H1 (cell line): Measurements from ENCODE around the gene ARHGAP21. TPM values are rescaled to one million over a fixed set of nuclear protein-coding genes. Genes with fewer than 3 reads are reported as not detected.

Experiments
- CTCF ChIA-PET: fragments of 300-600 bp; sonication (Branson Sonifier 250); formaldehyde crosslinking; loops from one replicate; lab custom pipeline; 2021; ENCODE audit not compliant: partially characterized antibody; lab: Charles Lee
- POLR2A ChIA-PET: fragments of 300-600 bp; sonication (Branson Sonifier 250); formaldehyde crosslinking; loops from one replicate; lab custom pipeline; 2021; ENCODE audit warnings: inconsistent platforms; ENCODE audit not compliant: partially characterized antibody; lab: Charles Lee
- DNase-seq, 2 experiments: peaks; one replicate each; pipeline versions ENCODE4 v3.0.0 to v3.0.0-alpha.2; 2010 to 2022; ENCODE audit warnings: low spot score in 2 of 2, low read depth in 1 of 2, mixed read lengths in 1 of 2
- FAIRE-seq: peaks from 2 replicates; lab custom pipeline; 2011; peaks lifted over from hg19 to GRCh38; lab: Jason Lieb, UNC
- H2AFZ ChIP-seq: 2 replicates; pipeline ENCODE4 v1.8.1; 2012; ENCODE audit warnings: low read length, inconsistent platforms
- H2AK5ac ChIP-seq: 2 replicates; pipeline ENCODE4 v1.6.1; 2013; ENCODE audit warnings: low read depth, low read length
- H2BK120ac ChIP-seq: replicated peaks from 2 replicates; pipeline ENCODE3; 2013; ENCODE audit warnings: low read depth, low read length, inconsistent platforms
- H2BK12ac ChIP-seq: 2 replicates; pipeline ENCODE4 v1.6.1; 2013; ENCODE audit warnings: low read depth, low read length
- H2BK15ac ChIP-seq: 2 replicates; pipeline ENCODE4 v1.6.1; 2013; ENCODE audit warnings: low read length
- H2BK20ac ChIP-seq: 2 replicates; pipeline ENCODE4 v1.6.1; 2013; ENCODE audit warnings: low read length
- H2BK5ac ChIP-seq: 2 replicates; pipeline ENCODE4 v1.6.1; 2013; ENCODE audit warnings: low read depth, low read length
- H3K14ac ChIP-seq: 2 replicates; pipeline ENCODE4 v1.6.1; 2013; ENCODE audit warnings: inconsistent platforms; ENCODE audit not compliant: insufficient read length
- H3K18ac ChIP-seq: 2 replicates; pipeline ENCODE4 v1.6.1; 2013; ENCODE audit warnings: low read length; ENCODE audit errors: extremely low read depth
- H3K23ac ChIP-seq: 2 replicates; pipeline ENCODE4 v1.6.1; 2013; ENCODE audit warnings: inconsistent platforms; ENCODE audit not compliant: insufficient read length
- H3K23me2 ChIP-seq: 2 replicates; pipeline ENCODE4 v1.6.1; 2013; ENCODE audit warnings: low read depth, low read length
- H3K27ac ChIP-seq: 2 replicates; pipeline ENCODE4 v1.6.1; 2011; ENCODE audit warnings: low read depth, low read length, inconsistent platforms
- H3K27me3 ChIP-seq, 4 experiments: replicated peaks in 1 of 4; 1 replicate in 1 of 4; 2 replicates in 3 of 4; pipeline versions ENCODE4 v1.6.1 to v1.8.1; 2011 to 2013; ENCODE audit warnings: low read length in 3 of 4, mild to moderate bottlenecking in 3 of 4, inconsistent platforms in 2 of 4, mixed read lengths in 2 of 4, moderate library complexity in 1 of 4; ENCODE audit not compliant: control insufficient read depth in 3 of 4, insufficient read depth in 3 of 4; ENCODE audit errors: extremely low read depth in 1 of 4
- H3K36me3 ChIP-seq, 4 experiments: 2 replicates each; pipeline versions ENCODE4 v1.6.1 to v1.8.1; 2011 to 2013; ENCODE audit warnings: mild to moderate bottlenecking in 4 of 4, low read length in 3 of 4, moderate library complexity in 2 of 4, control low read depth in 1 of 4, inconsistent platforms in 1 of 4; ENCODE audit not compliant: insufficient read depth in 4 of 4, control insufficient read depth in 2 of 4
- H3K4ac ChIP-seq: replicated peaks from 2 replicates; pipeline ENCODE3; 2013; ENCODE audit warnings: low read length, low read depth, mixed read lengths, inconsistent platforms; ENCODE audit not compliant: insufficient read length
- H3K4me1 ChIP-seq, 4 experiments: replicated peaks in 1 of 4; 1 replicate in 1 of 4; 2 replicates in 3 of 4; pipeline versions ENCODE4 v1.6.1 to v1.8.1; 2011 to 2013; ENCODE audit warnings: low read length in 3 of 4, inconsistent platforms in 2 of 4, mixed read lengths in 1 of 4; ENCODE audit not compliant: insufficient read depth in 4 of 4, control insufficient read depth in 3 of 4
- H3K4me2 ChIP-seq, 2 experiments: 2 replicates each; pipeline versions ENCODE4 v1.6.1 to v1.8.1; 2011 to 2013; ENCODE audit warnings: low read depth in 2 of 2, low read length in 2 of 2, control low read depth in 1 of 2, inconsistent platforms in 1 of 2, mild to moderate bottlenecking in 1 of 2; ENCODE audit not compliant: insufficient read depth in 1 of 2
- H3K4me3 ChIP-seq, 4 experiments: fragments of 200-600, 300-600 bp in 1 of 4; sonication (generic), shearing (Covaris generic), sonication (Bioruptor Twin) in 1 of 4; 2 replicates each; pipeline versions ENCODE4 v1.5.1 to v1.8.1; 2011 to 2016; ENCODE audit warnings: low read length in 4 of 4, low read depth in 3 of 4, control low read depth in 2 of 4, inconsistent platforms in 2 of 4, mild to moderate bottlenecking in 2 of 4, mixed read lengths in 1 of 4, moderate library complexity in 1 of 4; ENCODE audit not compliant: insufficient read depth in 2 of 4; ENCODE audit errors: extremely low read depth in 1 of 4
- H3K56ac ChIP-seq: replicated peaks from 2 replicates; pipeline ENCODE3; 2013; ENCODE audit warnings: low read depth, mild to moderate bottlenecking, mixed read lengths, low read length, inconsistent platforms; ENCODE audit not compliant: insufficient read length
- H3K79me1 ChIP-seq: 2 replicates; pipeline ENCODE4 v1.6.1; 2013; ENCODE audit warnings: low read depth, low read length, control low read depth
- H3K79me2 ChIP-seq, 2 experiments: 2 replicates each; pipeline versions ENCODE4 v1.6.1 to v1.8.1; 2012 to 2013; ENCODE audit warnings: low read length in 2 of 2, mild to moderate bottlenecking in 2 of 2, inconsistent platforms in 1 of 2; ENCODE audit not compliant: insufficient read depth in 2 of 2, control insufficient read depth in 1 of 2
- H3K9ac ChIP-seq, 4 experiments: replicated peaks in 1 of 4; 1 replicate in 1 of 4; 2 replicates in 3 of 4; pipeline versions ENCODE4 v1.6.1 to v1.8.1; 2011 to 2013; ENCODE audit warnings: low read depth in 3 of 4, low read length in 3 of 4, control low read depth in 2 of 4, mild to moderate bottlenecking in 2 of 4, moderate library complexity in 2 of 4, inconsistent platforms in 1 of 4; ENCODE audit errors: extremely low read depth in 1 of 4
- H3K9me3 ChIP-seq, 2 experiments: 2 replicates each; pipeline versions ENCODE4 v1.6.1 to v1.8.1; 2012 to 2013; ENCODE audit warnings: mild to moderate bottlenecking in 2 of 2, moderate library complexity in 2 of 2, control low read depth in 1 of 2, inconsistent platforms in 1 of 2, low read depth in 1 of 2, low read length in 1 of 2, mixed read lengths in 1 of 2; ENCODE audit not compliant: insufficient read depth in 2 of 2
- H4K20me1 ChIP-seq, 2 experiments: replicated peaks in 1 of 2; 2 replicates each; pipeline versions ENCODE3 to v1.8.1; 2011 to 2013; ENCODE audit warnings: inconsistent platforms in 2 of 2, low read length in 2 of 2, mild to moderate bottlenecking in 1 of 2; ENCODE audit not compliant: insufficient read depth in 2 of 2, control insufficient read depth in 1 of 2
- H4K5ac ChIP-seq: 2 replicates; pipeline ENCODE4 v1.6.1; 2013; ENCODE audit warnings: low read length, low read depth, mixed read lengths, inconsistent platforms; ENCODE audit not compliant: insufficient read length
- H4K8ac ChIP-seq: 2 replicates; pipeline ENCODE4 v1.8.0; 2013; ENCODE audit warnings: mild to moderate bottlenecking, moderate library complexity, low read length, inconsistent platforms; ENCODE audit not compliant: insufficient read depth; ENCODE audit errors: extremely low read depth
- H4K91ac ChIP-seq: replicated peaks from 2 replicates; pipeline ENCODE3; 2013; ENCODE audit warnings: low read length, mixed read lengths, inconsistent platforms; ENCODE audit not compliant: insufficient read length
- BCL11A ChIP-seq, 2 experiments: IDR thresholded peaks; one replicate each; pipeline ENCODE4 v1.6.1; 2011; ENCODE audit warnings: low read depth in 2 of 2, low read length in 2 of 2, mild to moderate bottlenecking in 2 of 2
- CBX5 ChIP-seq: fragments of 300-800, 300-1000 bp; sonication (generic); IDR thresholded peaks from 2 replicates; pipeline ENCODE4 v1.7.1; 2016; ENCODE audit warnings: antibody characterized with exemption, low read length, low read depth
- CEBPB ChIP-seq: IDR thresholded peaks from 2 replicates; pipeline ENCODE4 v1.6.1; 2012; ENCODE audit warnings: low read depth, low read length
- NANOG ChIP-seq: IDR thresholded peaks from 2 replicates; pipeline ENCODE4 v1.6.1; 2011; ENCODE audit warnings: low read length, low read depth, mild to moderate bottlenecking, inconsistent platforms; ENCODE audit not compliant: insufficient read depth, poor library complexity, severe bottlenecking
- POLR2AphosphoS5 ChIP-seq: IDR thresholded peaks from 2 replicates; pipeline ENCODE4 v1.6.1; 2011; ENCODE audit warnings: low read depth, low read length
- WGBS, 2 experiments: shearing (Covaris generic) in 1 of 2; methylation state at CpG; one replicate each; pipeline versions ENCODE4 v1.1.6 to v1.1.7; 2013 to 2015; ENCODE audit warnings: low lambda C conversion rate in 2 of 2, mixed read lengths in 2 of 2, inconsistent platforms in 1 of 2, low coverage in 1 of 2, missing lambda C conversion rate in 1 of 2; ENCODE audit not compliant: insufficient replicate concordance in 2 of 2, insufficient coverage in 1 of 2, insufficient read length in 1 of 2; ENCODE audit errors: extremely low coverage in 1 of 2, missing lambda C conversion rate in 1 of 2; 5-methylcytosine and 5-hydroxymethylcytosine counted together
- polyA plus RNA-seq, 7 experiments: library from polyadenylated mRNA; depleted of rRNA in 3 of 7; stranded (reverse) in 5 of 7; unstranded in 2 of 7; fragments of >200 nt in 5 of 7; fragments of 200-250 nt in 2 of 7; gene quantifications; 1 replicate in 5 of 7; 2 replicates in 1 of 7; 4 replicates in 1 of 7; pipeline versions ENCODE4 v1.2.1 to v1.2.3, GENCODE V29; 2011 to 2013; ENCODE audit warnings: missing spikeins in 2 of 7, mixed read lengths in 2 of 7
- total RNA-seq: library from RNA; stranded (reverse); fragmentation: NEBNext Ultra II Directional; extraction: Animal tissue kit (Norgen Biotek cat#: 25700); gene quantifications from 2 replicates; pipeline ENCODE4 v1.2.1, GENCODE V29; 2021

ARHGAP21 gene
- total and polyA plus RNA-seq, 2 of the 8 experiments (the other 6 are each of a cell fraction or from before 2014, with no cell fraction given): 14.4 to 35.3 TPM

DNA sequence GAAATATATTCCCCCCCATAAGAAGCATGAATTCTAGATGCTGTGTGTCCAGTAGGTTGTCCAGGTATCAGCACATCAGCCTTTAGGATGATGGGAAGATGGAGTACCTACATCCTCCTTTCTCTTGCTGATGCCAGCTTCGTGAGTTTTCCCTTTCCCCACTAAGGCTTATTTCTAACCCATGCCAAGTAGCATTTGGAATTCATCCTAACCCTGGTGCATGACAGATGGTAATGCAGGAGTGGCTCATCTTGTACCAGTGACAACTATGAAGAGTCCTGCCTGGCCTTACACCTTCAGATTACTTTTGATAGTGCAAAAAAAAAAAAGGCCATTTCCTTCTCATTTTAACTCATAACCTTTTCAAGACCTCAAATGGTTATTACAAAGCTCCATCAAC, 58.7 kb downstream of the ARHGAP21 start:
- Histone ChIP-seq H4K8ac (no peak overlapping the region), H3K9me3 (no peaks in the 10 kb centered on the region), H3K18ac (no peak overlapping the region), H3K4ac (no peak overlapping the region), H3K23me2 (no peaks in the 10 kb centered on the region), H3K27me3 (no peaks in the 10 kb centered on the region), H2AFZ (no peak overlapping the region), H2BK20ac (no peak overlapping the region), H4K20me1 (no peaks in the 10 kb centered on the region), H3K79me2 (no peaks in the 10 kb centered on the region), H2BK12ac (no peak overlapping the region), H3K14ac (no peak overlapping the region), H3K79me1 (no peaks in the 10 kb centered on the region), H3K9ac (no peak overlapping the region), H3K4me3 (no peak overlapping the region), H2BK15ac (no peak overlapping the region), H4K91ac (no peak overlapping the region), H3K23ac (no peak overlapping the region), H3K4me1 (no peaks in the 10 kb centered on the region), H2AK5ac (no peak overlapping the region), H3K4me2 (no peak overlapping the region), H3K56ac (no peak overlapping the region), H3K27ac (no peak overlapping the region), H2BK120ac (no peak overlapping the region), H2BK5ac (no peak overlapping the region), H4K5ac (no peak overlapping the region), H3K36me3 (no peaks in the 10 kb centered on the region)
- POLR2A ChIA-PET: no interaction called here
- DNase-seq (no peak), FAIRE-seq (no peak)
- WGBS, 2 experiments: 88% methylated on average over 1 of the region's 1 CpG; no CpG with 5 or more reads in 1 of the 2 experiments
- CTCF ChIA-PET: interaction anchor here (0.6 kb wide), 2 partner anchors 39 to 57 kb away, joined by 3 read pairs; no protein-coding TSS in a partner anchor
- TF ChIP-seq POLR2AphosphoS5: no peak
- no peak for TF ChIP-seq NANOG
- no peak for TF ChIP-seq CEBPB
- TF ChIP-seq CBX5: no peak
- no peak for TF ChIP-seq BCL11A (IDR thresholded peaks at IDR 0.05; ENCODE audit: low read depth in 2 of 2, low read length in 2 of 2)
